OCI-LY3 (cell line): ENCODE data around the gene MYO1F.

Experiments used
- H2AFZ ChIP-seq: fragments of 200-600, 300-600 bp; shearing (Covaris generic); 2 replicates; pipeline ENCODE4 v1.6.0; 2014; ENCODE audit warnings: antibody characterized with exemption, low read depth, low read length
- H3K27ac ChIP-seq: fragments of 200-600, 300-600 bp; sonication (generic); 2 replicates; pipeline ENCODE4 v1.5.1; 2014; ENCODE audit warnings: mild to moderate bottlenecking, low read length, moderate library complexity, mixed read lengths
- H3K27me3 ChIP-seq: fragments of 200-600, 300-600 bp; sonication (generic); 2 replicates; pipeline ENCODE4 v1.6.1; 2014; ENCODE audit warnings: low read depth, low read length, mixed read lengths
- H3K36me3 ChIP-seq: fragments of 200-600, 300-600 bp; sonication (generic); replicated peaks from 2 replicates; pipeline ENCODE3; 2014; ENCODE audit warnings: low read depth, low read length, mixed read lengths
- H3K4me1 ChIP-seq: fragments of 300-600, 200-600 bp; sonication (generic); 2 replicates; pipeline ENCODE4 v1.6.1; 2014; ENCODE audit warnings: low read length, mixed read lengths
- H3K4me2 ChIP-seq: fragments of 200-600, 300-600 bp; sonication (generic); 2 replicates; pipeline ENCODE4 v1.6.1; 2014; ENCODE audit warnings: low read length, mixed read lengths
- H3K4me3 ChIP-seq: fragments of 300-600, 200-600 bp; sonication (generic); 2 replicates; pipeline ENCODE4 v1.5.1; 2014; ENCODE audit warnings: antibody characterized with exemption, mild to moderate bottlenecking, low read length, moderate library complexity
- H3K79me2 ChIP-seq: fragments of 300-600, 200-600 bp; shearing (Covaris generic); 2 replicates; pipeline ENCODE4 v1.6.1; 2014; ENCODE audit warnings: mild to moderate bottlenecking, low read length, mixed read lengths
- H3K9ac ChIP-seq: fragments of 300-600, 200-600 bp; shearing (Covaris generic); 2 replicates; pipeline ENCODE4 v1.6.0; 2014; ENCODE audit warnings: mild to moderate bottlenecking, low read length, moderate library complexity
- H3K9me3 ChIP-seq: fragments of 200-600, 300-600 bp; shearing (Covaris generic); 2 replicates; pipeline ENCODE4 v1.6.1; 2014; ENCODE audit warnings: low read length, mixed read lengths; ENCODE audit not compliant: insufficient read depth
- H4K20me1 ChIP-seq: fragments of 200-600, 300-600 bp; sonication (generic); 2 replicates; pipeline ENCODE4 v1.6.1; 2016; ENCODE audit warnings: low read length, mixed read lengths; ENCODE audit not compliant: insufficient read depth
- EZH2phosphoT487 ChIP-seq: fragments of 200-600 bp; shearing (Covaris generic); IDR thresholded peaks from 2 replicates; pipeline ENCODE4 v1.6.1; 2018; ENCODE audit warnings: antibody characterized with exemption, mixed run types, low read depth
- TF ChIP-seq, protein P1 (sequence below): fragments of 200-600, 300-600 bp; sonication (generic); IDR thresholded peaks from 2 replicates; pipeline ENCODE4 v1.5.1; 2014; ENCODE audit warnings: antibody characterized with exemption, low read length, low read depth

Gene MYO1F

DNA sequence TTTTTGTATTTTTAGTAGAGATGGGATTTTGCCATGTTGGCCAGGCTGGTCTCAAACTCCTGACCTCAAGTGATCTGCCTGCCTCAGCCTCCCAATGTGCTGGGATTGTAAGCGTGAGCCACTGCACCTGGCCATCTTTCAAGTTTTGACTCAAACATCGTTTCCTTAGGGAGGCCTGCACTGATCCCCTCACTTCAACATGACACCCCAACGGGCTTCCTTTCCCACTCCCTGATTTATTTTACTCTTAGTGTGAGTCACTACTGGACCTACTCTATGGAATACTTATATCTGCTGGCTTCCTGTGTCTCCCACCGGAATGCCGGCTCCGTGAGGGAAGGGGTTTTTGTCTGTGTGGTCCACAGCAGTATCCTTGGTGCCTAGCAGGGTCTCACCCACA, 37.8 kb upstream of the MYO1F start:
- Histone ChIP-seq H3K36me3 (no peaks in the 10 kb centered on the region), H3K27ac (no peak overlapping the region), H3K9me3 (no peaks in the 10 kb centered on the region), H3K4me2 (no peak overlapping the region), H4K20me1 (no peaks in the 10 kb centered on the region), H3K4me3 (no peak overlapping the region), H3K27me3 (no peaks in the 10 kb centered on the region), H3K9ac (no peak overlapping the region), H2AFZ (no peak overlapping the region), H3K79me2 (no peaks in the 10 kb centered on the region), H3K4me1 (no peaks in the 10 kb centered on the region)
- TF ChIP-seq, protein P1, sequence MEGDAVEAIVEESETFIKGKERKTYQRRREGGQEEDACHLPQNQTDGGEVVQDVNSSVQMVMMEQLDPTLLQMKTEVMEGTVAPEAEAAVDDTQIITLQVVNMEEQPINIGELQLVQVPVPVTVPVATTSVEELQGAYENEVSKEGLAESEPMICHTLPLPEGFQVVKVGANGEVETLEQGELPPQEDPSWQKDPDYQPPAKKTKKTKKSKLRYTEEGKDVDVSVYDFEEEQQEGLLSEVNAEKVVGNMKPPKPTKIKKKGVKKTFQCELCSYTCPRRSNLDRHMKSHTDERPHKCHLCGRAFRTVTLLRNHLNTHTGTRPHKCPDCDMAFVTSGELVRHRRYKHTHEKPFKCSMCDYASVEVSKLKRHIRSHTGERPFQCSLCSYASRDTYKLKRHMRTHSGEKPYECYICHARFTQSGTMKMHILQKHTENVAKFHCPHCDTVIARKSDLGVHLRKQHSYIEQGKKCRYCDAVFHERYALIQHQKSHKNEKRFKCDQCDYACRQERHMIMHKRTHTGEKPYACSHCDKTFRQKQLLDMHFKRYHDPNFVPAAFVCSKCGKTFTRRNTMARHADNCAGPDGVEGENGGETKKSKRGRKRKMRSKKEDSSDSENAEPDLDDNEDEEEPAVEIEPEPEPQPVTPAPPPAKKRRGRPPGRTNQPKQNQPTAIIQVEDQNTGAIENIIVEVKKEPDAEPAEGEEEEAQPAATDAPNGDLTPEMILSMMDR, result no peak
- no peak for TF ChIP-seq EZH2phosphoT487

DNA sequence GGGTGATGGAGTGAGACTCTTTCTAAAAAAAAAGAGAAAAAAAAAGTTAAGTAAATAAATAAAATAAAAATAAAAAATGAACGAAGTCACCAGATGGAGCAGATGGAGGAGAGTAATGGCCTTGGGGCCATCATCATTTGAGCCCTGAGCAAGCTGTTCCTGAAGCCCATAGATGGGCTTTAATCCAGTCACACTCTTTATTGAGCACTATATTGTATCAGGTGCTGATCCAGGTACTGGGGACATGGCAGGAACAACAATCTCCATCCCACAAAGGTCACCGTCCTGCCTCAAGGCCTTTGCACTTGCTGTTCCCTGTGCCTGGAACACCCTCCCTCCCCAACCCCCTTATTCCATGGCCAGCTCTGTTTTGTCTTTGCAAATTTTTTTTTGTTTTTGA, 37.2 kb upstream of the MYO1F start:
- Histone ChIP-seq H3K4me3 (no peak overlapping the region), H3K4me2 (no peak overlapping the region), H3K36me3 (no peaks in the 10 kb centered on the region), H3K4me1 (no peaks in the 10 kb centered on the region), H4K20me1 (no peaks in the 10 kb centered on the region), H3K79me2 (no peaks in the 10 kb centered on the region), H3K9me3 (no peaks in the 10 kb centered on the region), H3K9ac (no peak overlapping the region), H2AFZ (no peak overlapping the region), H3K27ac (no peak overlapping the region), H3K27me3 (no peaks in the 10 kb centered on the region)
- TF ChIP-seq, protein P1, result no peak
- no peak for TF ChIP-seq EZH2phosphoT487

DNA sequence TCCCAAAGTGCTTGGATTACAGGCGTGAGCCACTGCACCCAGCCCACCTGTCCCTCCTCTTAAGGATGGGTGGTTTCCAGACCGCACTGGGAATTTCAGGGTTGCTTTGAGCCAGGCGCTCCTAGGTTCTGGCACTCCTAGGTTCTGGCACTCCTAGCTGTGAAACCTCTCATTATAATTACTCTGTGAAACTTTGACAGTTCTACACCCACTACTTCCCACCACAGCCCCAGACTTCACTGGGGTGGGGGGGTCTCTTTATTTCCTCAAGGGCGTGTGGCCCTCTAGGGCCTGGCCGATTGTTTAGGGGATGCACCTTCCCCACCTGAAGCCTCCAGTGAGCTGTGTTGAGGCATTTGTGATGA, 35.5 kb upstream of the MYO1F start:
- Histone ChIP-seq H3K4me1 (no peaks in the 10 kb centered on the region), H3K9me3 (no peaks in the 10 kb centered on the region), H3K79me2 (no peaks in the 10 kb centered on the region), H3K36me3 (no peaks in the 10 kb centered on the region), H3K4me2 (no peak overlapping the region), H3K4me3 (no peak overlapping the region), H3K27me3 (no peaks in the 10 kb centered on the region), H4K20me1 (no peaks in the 10 kb centered on the region), H2AFZ (no peak overlapping the region), H3K27ac (no peak overlapping the region), H3K9ac (no peak overlapping the region)
- TF ChIP-seq EZH2phosphoT487, result no peak
- TF ChIP-seq, protein P1, result no peak

DNA sequence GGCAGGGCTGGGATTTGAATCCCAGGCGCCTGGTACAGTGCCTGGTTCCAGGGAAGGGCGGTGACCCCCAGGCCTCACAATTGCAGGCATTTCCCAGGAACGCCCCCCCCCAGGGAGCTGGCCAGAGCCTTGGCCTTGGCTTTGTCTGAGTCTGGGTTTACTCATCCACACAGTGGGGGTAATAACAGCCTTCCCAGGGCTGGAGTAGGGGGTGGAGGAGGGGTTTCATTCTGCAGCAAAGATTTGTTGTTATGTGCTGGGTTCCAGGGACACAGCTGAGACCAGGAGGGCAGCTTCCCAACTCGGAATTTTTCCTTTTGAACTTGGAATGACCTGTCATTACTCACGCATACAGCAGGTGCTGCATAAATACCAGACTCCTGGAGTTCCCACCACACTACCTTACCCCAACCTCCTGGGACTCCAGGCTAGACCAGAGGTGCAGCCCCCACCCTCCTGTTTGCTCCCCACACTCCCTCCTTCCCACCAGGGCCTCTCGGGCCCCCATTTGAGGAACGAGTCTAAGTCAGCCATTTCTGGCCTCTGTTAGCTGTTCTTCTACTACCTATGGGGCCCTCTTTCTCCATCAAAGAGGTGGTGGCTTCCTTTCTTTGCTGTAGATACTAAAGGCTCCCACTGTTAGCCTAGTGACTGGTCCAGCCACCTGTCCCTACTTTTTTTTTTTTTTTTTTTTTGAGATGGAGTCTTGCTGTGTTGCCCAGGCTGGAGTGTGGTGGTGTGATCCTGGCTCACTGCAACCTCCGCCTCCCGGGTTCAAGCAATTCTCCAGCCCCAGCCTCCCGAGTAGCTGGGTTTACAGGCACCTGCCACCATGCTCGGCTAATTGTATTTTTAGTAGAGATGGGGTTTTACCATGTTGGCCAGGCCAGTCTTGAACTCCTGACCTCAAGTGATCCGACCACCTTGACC, 34.9 kb upstream of the MYO1F start:
- H3K79me2 ChIP-seq, result no peaks in the 10 kb centered on the region
- no peaks in the 10 kb centered on the region for H3K9me3 ChIP-seq
- no peak overlapping the region for H3K4me2 ChIP-seq
- no peaks in the 10 kb centered on the region for H4K20me1 ChIP-seq
- no peaks in the 10 kb centered on the region for H3K27me3 ChIP-seq
- no peak overlapping the region for H3K27ac ChIP-seq
- H3K4me1 ChIP-seq, result no peaks in the 10 kb centered on the region
- H3K9ac ChIP-seq, result no peak overlapping the region
- H2AFZ ChIP-seq, result no peak overlapping the region
- H3K36me3 ChIP-seq, result no peaks in the 10 kb centered on the region
- no peak overlapping the region for H3K4me3 ChIP-seq
- TF ChIP-seq, protein P1, result no peak
- TF ChIP-seq EZH2phosphoT487, result no peak
